GM19099 (cell line): ENCODE measurements around the gene IFT25.

Experiments used
- POLR2A ChIP-seq: IDR thresholded peaks from 3 replicates; pipeline ENCODE4 v1.6.1; 2011; ENCODE audit warnings: low read depth; ENCODE audit not compliant: insufficient read length; ENCODE audit errors: extremely low read depth

Gene IFT25

DNA sequence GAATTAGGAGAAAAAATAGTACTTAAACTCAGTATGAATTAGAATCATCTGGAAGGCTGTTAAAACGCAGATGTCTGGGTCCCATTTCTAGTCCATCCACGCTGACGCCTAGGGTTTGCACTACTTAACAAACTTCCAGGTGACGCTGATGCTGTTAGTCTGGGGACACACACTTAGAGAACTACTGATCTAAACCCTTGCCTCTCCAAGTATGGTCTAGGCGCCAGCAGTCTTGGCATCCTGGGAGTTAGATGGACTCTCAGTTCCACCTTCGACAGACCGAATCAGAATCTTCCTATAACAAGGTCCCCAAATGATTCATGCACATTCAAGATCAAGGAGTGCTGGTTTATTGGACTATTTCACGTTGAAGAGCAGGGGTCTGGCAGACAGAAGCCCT is 40.0 kb downstream of the IFT25 start:
- no peak for TF ChIP-seq POLR2A

GRCh38 chr1:53902235-53903138 is 43.0 kb downstream of the IFT25 start:
- no peak for TF ChIP-seq POLR2A

GRCh38 chr1:53899708-53900107 is 45.8 kb downstream of the IFT25 start:
- no peak for TF ChIP-seq POLR2A

DNA sequence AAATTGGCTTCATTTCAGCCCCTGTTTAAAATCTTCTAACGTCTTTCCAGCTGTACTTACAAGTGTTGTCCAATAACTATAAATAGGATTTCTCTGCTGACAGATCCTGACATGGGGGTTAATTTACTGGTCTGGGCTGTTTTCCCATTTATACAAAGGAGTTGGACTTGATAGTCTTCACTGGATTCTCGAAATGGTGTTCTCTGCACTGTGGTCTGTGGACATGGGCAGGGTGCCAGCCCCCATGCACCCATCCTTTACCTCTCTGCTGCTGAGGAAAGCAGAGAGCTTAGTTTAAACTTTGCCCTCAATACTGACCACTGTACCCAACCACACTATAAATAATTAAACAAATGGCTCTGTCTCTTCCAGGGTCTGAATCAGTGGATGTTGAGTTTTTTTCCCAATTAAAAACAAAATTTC is 46.3 kb downstream of the IFT25 start:
- TF ChIP-seq POLR2A = no peak

GRCh38 chr1:53896635-53897229 is 48.8 kb downstream of the IFT25 start:
- no peak for TF ChIP-seq POLR2A

- no peak for TF ChIP-seq POLR2A
These were observed 50.1 kb downstream of the IFT25 start for GRCh38 chr1:53895421-53895820.

DNA sequence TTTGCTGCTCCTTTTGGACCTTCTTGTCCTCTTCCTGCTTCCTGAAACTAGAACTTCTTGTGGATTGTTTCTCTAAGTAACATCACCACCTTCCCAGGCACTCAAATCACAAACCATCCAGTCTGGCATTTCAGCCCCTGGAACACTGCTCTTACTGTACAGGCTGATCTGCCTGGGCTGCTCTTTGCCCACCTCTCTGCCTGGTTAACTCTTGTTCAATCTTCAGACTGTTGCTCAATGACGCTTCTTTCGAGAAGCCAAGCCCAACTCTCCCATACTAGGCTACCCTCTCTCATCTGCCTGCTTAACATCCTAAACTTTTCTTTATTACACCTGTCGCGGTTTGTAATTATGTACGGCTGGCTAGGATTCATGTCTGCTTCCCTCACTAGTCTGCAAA is 50.9 kb downstream of the IFT25 start:
- TF ChIP-seq POLR2A = no peak

DNA sequence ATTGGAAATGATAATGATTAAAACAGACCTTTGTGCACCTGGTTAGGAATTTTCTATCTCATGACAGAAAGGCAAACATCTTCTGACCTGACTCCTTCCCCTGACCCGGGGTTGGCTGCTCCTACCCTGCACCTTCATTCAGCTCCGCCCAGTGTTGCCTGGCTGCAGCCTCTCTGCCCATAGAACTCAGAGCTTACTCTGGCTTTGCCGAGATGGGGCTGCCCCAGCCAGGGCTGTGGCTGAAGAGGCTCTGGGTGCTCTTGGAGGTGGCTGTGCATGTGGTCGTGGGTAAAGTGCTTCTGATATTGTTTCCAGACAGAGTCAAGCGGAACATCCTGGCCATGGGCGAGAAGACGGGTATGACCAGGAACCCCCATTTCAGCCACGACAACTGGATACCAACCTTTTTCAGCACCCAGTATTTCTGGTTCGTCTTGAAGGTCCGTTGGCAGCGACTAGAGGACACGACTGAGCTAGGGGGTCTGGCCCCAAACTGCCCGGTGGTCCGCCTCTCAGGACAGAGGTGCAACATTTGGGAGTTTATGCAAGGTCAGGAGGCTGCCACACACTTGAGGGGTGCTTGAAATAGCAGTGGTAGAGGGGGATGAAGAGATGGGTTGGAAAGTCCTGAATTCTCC is 51.4 kb downstream of the IFT25 start, which contains the start of gene DIO1:
DIO1 (plus strand) TSS at position 189 of the 638 bp plus-strand sequence; CDS start at position 213, 24 bp downstream.
- no peak for TF ChIP-seq POLR2A

- TF ChIP-seq POLR2A = no peak
These were observed 52.6 kb downstream of the IFT25 start for GRCh38 chr1:53892911-53893310.

- TF ChIP-seq POLR2A = no peak
These were observed 53.8 kb downstream of the IFT25 start for GRCh38 chr1:53891678-53892077.

- TF ChIP-seq POLR2A = no peak
These were observed 54.5 kb downstream of the IFT25 start for GRCh38 chr1:53891018-53891417.

DNA sequence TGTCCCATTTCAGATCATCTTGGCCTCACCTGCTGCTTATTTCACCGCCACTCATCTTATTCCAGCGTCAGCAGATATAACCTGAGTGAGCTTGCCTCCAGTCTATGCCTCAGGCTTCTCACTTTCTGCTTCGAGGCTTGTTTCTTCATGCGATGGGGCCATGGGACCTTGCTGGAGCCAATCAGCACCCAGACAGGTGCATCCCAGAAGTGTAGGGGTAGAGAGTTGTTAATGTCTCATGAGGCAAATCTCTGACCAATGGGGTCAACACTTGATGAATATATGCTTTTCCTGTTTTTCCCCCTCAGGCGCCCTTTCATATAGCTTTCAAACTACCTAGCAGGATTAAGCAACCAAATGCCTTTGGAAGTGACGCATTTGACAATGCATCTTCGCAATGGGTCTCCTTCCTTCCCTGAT is 55.0 kb downstream of the IFT25 start:
- TF ChIP-seq POLR2A = no peak

- peak; percentile 76 for TF ChIP-seq POLR2A
These were observed 55.9 kb downstream of the IFT25 start, which contains the start of gene YIPF1 for GRCh38 chr1:53889304-53890298. Gene YIPF1, minus strand, starts transcription at chr1:53889797. Its CDS starts 860 bp downstream, at chr1:53888937.

GRCh38 chr1:53888681-53889080 is 56.8 kb downstream of the IFT25 start:
- TF ChIP-seq POLR2A = no peak
